Spleen (tissue), 7 donors: ENCODE measurements around the gene ERC2.

Experiments used
- CTCF ChIP-seq, 11 experiments: fragments of 200-600 bp in 7 of 11; fragments of 450-650 bp in 4 of 11; sonication (generic) in 4 of 11; IDR thresholded peaks in 8 of 11; conservative IDR thresholded peaks in 3 of 11; 1 replicate in 7 of 11; 2 replicates in 4 of 11; pipeline versions ENCODE4 v1.4.0 to v1.8.0; 2016 to 2021; ENCODE audit warnings: antibody characterized with exemption in 11 of 11, inconsistent platforms in 4 of 11, mild to moderate bottlenecking in 1 of 11
- POLR2A ChIP-seq, 3 donors: fragments of 450-650 bp; IDR thresholded peaks; one replicate each; pipeline ENCODE4 v1.5.1; 2017; ENCODE audit warnings: antibody characterized with exemption in 3 of 3, mild to moderate bottlenecking in 1 of 3
- POLR2AphosphoS5 ChIP-seq, 3 donors: sonication (generic); formaldehyde crosslinking; IDR thresholded peaks; one replicate each; pipeline ENCODE4 v1.5.1; 2017; ENCODE audit warnings: antibody characterized with exemption in 3 of 3
- donor health status: DM: no; HTN: no; CAD: no; lungs with moderate emphysema.
- donor health status: DM: no; HTN: no; CAD: no.
- donor health status: DM: no; HTN: no; CAD: no.

DNA sequence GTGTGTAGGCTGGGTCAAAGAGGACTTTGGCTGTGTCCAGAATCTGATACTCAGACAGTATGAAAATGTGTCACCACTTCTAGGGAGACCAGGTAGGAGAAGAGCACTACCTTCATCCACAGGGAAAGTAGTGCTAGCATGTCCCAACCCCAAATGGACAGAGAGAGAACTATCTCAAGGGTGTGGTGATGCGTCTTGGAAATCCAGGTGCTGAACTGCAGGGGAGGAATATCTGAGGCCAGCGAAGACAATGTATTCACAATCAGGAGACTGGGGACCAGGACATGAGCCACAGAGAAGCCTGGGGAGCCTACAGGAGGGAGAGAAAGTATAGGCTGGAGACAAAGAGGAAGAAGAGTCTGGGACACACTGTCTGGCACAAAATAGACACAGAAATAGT lies 829.1 kb downstream of the ERC2 start:
- no peak for TF ChIP-seq POLR2A (IDR thresholded peaks at IDR 0.05)
- no peak for TF ChIP-seq CTCF (IDR thresholded peaks at IDR 0.05 in 8 of 11, conservative IDR thresholded peaks at IDR 0.05 in 3 of 11)
- no peak for TF ChIP-seq POLR2AphosphoS5 (IDR thresholded peaks at IDR 0.05)
